Endothelial cell of umbilical vein (primary cell): Measurements from ENCODE around the gene DCC. TPM values are rescaled to one million over a fixed set of nuclear protein-coding genes. Genes with fewer than 3 reads are reported as not detected.

Source experiments
- BruUV-seq: library from RNA; stranded (reverse); fragments of 400-500 nt; replicated peaks from 2 replicates; lab custom pipeline; 2021; lab: Mats Ljungman, UMichigan
- CTCF ChIA-PET: fragments of 300-600, 350-600 bp; sonication (Branson Sonifier 250); formaldehyde crosslinking; loops from one replicate; lab custom pipeline; 2021; ENCODE audit warnings: antibody characterized with exemption, inconsistent platforms; lab: Charles Lee
- POLR2A ChIA-PET: fragments of 300-600, 350-600 bp; sonication (Branson Sonifier 250); formaldehyde crosslinking; loops from one replicate; lab custom pipeline; 2021; ENCODE audit warnings: antibody characterized with exemption, inconsistent platforms; lab: Charles Lee
- DNase-seq: peaks from one replicate; pipeline ENCODE4 v3.0.0-alpha.2; 2011; ENCODE audit warnings: low read depth, low spot score
- FAIRE-seq: peaks from 2 replicates; lab custom pipeline; 2011; peaks lifted over from hg19 to GRCh38; lab: Jason Lieb, UNC
- H2AFZ ChIP-seq: 2 replicates; pipeline ENCODE4 v1.6.0; 2012; ENCODE audit warnings: low read depth, low read length, control low read depth, inconsistent platforms
- H3K27ac ChIP-seq: 2 replicates; pipeline ENCODE4 v1.5.1; 2011; ENCODE audit warnings: low read depth, mild to moderate bottlenecking, control low read depth, low read length, moderate library complexity; ENCODE audit not compliant: insufficient read depth
- H3K27me3 ChIP-seq, 2 experiments: 2 replicates each; pipeline versions ENCODE4 v1.6.0 to v1.6.1; 2011; ENCODE audit warnings: low read length in 2 of 2, mixed read lengths in 1 of 2; ENCODE audit not compliant: control insufficient read depth in 2 of 2, insufficient read depth in 2 of 2
- H3K36me3 ChIP-seq, 2 experiments: 2 replicates in 1 of 2; 3 replicates in 1 of 2; pipeline ENCODE4 v1.5.1; 2011; ENCODE audit warnings: low read length in 2 of 2, mild to moderate bottlenecking in 1 of 2, moderate library complexity in 1 of 2; ENCODE audit not compliant: control insufficient read depth in 2 of 2, insufficient read depth in 2 of 2; ENCODE audit errors: extremely low read depth in 1 of 2
- H3K4me1 ChIP-seq: 3 replicates; pipeline ENCODE4 v1.5.1; 2011; ENCODE audit warnings: mild to moderate bottlenecking, low read length; ENCODE audit not compliant: control insufficient read depth, insufficient read depth; ENCODE audit errors: extremely low read depth
- H3K4me2 ChIP-seq: 2 replicates; pipeline ENCODE4 v1.6.1; 2011; ENCODE audit warnings: low read length, control low read depth, mixed read lengths; ENCODE audit not compliant: insufficient read depth
- H3K4me3 ChIP-seq, 3 experiments: fragments of 200-600 bp in 1 of 3; sonication (generic), shearing (Covaris generic) in 1 of 3; replicated peaks in 1 of 3; 2 replicates each; pipeline ENCODE4 v1.5.1; 2011 to 2016; ENCODE audit warnings: control low read depth in 3 of 3, low read length in 3 of 3, mild to moderate bottlenecking in 2 of 3, inconsistent platforms in 1 of 3, low read depth in 1 of 3, moderate library complexity in 1 of 3; ENCODE audit not compliant: insufficient read depth in 1 of 3
- H3K79me2 ChIP-seq: 2 replicates; pipeline ENCODE4 v1.6.0; 2012; ENCODE audit warnings: low read length, inconsistent platforms; ENCODE audit not compliant: control insufficient read depth, insufficient read depth
- H3K9ac ChIP-seq: replicated peaks from 2 replicates; pipeline ENCODE3; 2011; ENCODE audit warnings: low read length, control low read depth; ENCODE audit not compliant: insufficient read depth; ENCODE audit errors: extremely low read depth
- H3K9me1 ChIP-seq: replicated peaks from 3 replicates; pipeline ENCODE4 v1.6.0; 2011; ENCODE audit warnings: mild to moderate bottlenecking, low read length; ENCODE audit not compliant: control insufficient read depth, insufficient read depth; ENCODE audit errors: extremely low read depth
- H3K9me3 ChIP-seq: replicated peaks from 2 replicates; pipeline ENCODE4 v1.5.1; 2012; ENCODE audit warnings: low read length, inconsistent platforms; ENCODE audit not compliant: control insufficient read depth, insufficient read depth
- H4K20me1 ChIP-seq: replicated peaks from 2 replicates; pipeline ENCODE3; 2011; ENCODE audit warnings: mild to moderate bottlenecking, low read length; ENCODE audit not compliant: control insufficient read depth, insufficient read depth; ENCODE audit errors: extremely low read depth
- EZH2 ChIP-seq: IDR thresholded peaks from 2 replicates; pipeline ENCODE4 v1.6.1; 2012; ENCODE audit warnings: borderline replicate concordance, low read depth, mild to moderate bottlenecking, moderate library complexity, low read length, inconsistent platforms; ENCODE audit not compliant: severe bottlenecking
- FOS ChIP-seq: IDR thresholded peaks from 2 replicates; pipeline ENCODE4 v1.6.1; 2011; ENCODE audit warnings: mild to moderate bottlenecking, low read length, moderate library complexity, borderline replicate concordance; ENCODE audit not compliant: insufficient read depth
- GATA2 ChIP-seq: IDR thresholded peaks from 2 replicates; pipeline ENCODE4 v1.7.0; 2011; ENCODE audit warnings: low read depth, mild to moderate bottlenecking, moderate library complexity, mixed read lengths, low read length; ENCODE audit not compliant: insufficient read length, insufficient read depth
- JUN ChIP-seq: IDR thresholded peaks from 2 replicates; pipeline ENCODE4 v1.6.1; 2011; ENCODE audit warnings: borderline replicate concordance, low read depth; ENCODE audit not compliant: insufficient read length, insufficient read depth
- MYC ChIP-seq: IDR thresholded peaks from one replicate; pipeline ENCODE4 v1.6.1; 2011; ENCODE audit warnings: mild to moderate bottlenecking, low read depth, low read length
- POLR2A ChIP-seq: IDR thresholded peaks from 2 replicates; pipeline ENCODE4 v1.6.1; 2012; ENCODE audit warnings: low read depth, mild to moderate bottlenecking, control low read depth, low read length
- POLR2AphosphoS5 ChIP-seq: IDR thresholded peaks from 2 replicates; pipeline ENCODE4 v1.6.1; 2012; ENCODE audit warnings: low read depth, mild to moderate bottlenecking, control low read depth, low read length, moderate library complexity; ENCODE audit not compliant: insufficient read depth
- dilution Hi-C: fragments of 300-500 bp; cut with MboI; formaldehyde crosslinking; loops from one replicate; pipeline ENCODE4 v1.15.0; 2019; ENCODE audit warnings: low sequenced_read_pairs; ENCODE audit not compliant: extremely low pct_ligation_motif_present
- intact Hi-C: fragments of 100-400 bp; cut with micrococcal nuclease; formaldehyde crosslinking; loops from one replicate; pipeline ENCODE4 v1.10.0; 2022
- polyA plus RNA-seq, 4 experiments: library from polyadenylated mRNA; depleted of rRNA in 3 of 4; stranded (reverse) in 3 of 4; unstranded in 1 of 4; fragments of >200 nt; gene quantifications; 2 replicates each; pipeline versions ENCODE4 v1.2.1 to v1.2.3, GENCODE V29; 2011 to 2012; ENCODE audit warnings: missing spikeins in 1 of 4
- total RNA-seq: library from RNA; stranded (reverse); gene quantifications from 2 replicates; pipeline ENCODE4 v1.2.3, GENCODE V29; 2021
- TF ChIP-seq, protein P1 (sequence below): IDR thresholded peaks from 2 replicates; pipeline ENCODE4 v1.6.1; 2011; ENCODE audit not compliant: insufficient read depth, insufficient read length
- TF ChIP-seq, protein P2 (sequence below), 2 donors: IDR thresholded peaks; 1 replicate in 1 of 2; 2 replicates in 1 of 2; pipeline ENCODE4 v1.5.1; 2011; ENCODE audit warnings: low read length in 2 of 2, mild to moderate bottlenecking in 2 of 2, moderate library complexity in 2 of 2, control low read depth in 1 of 2, inconsistent platforms in 1 of 2, low read depth in 1 of 2; ENCODE audit not compliant: insufficient read depth in 1 of 2; ENCODE audit errors: extremely low read depth in 1 of 2

The DCC gene
- total and polyA plus RNA-seq, 2 donors (not counting 3 experiments of a cell fraction or from before 2014, with no cell fraction given): not detected

- Histone ChIP-seq H2AFZ (no peak overlapping the region), H3K36me3 (no peaks in the 10 kb centered on the region), H4K20me1 (no peaks in the 10 kb centered on the region), H3K4me2 (no peak overlapping the region), H3K79me2 (no peaks in the 10 kb centered on the region), H3K4me3 (no peak overlapping the region), H3K9me1 (no peaks in the 10 kb centered on the region), H3K9me3 (peaks cover 4% of the 10 kb centered on the region), H3K27me3 (no peaks in the 10 kb centered on the region), H3K9ac (no peak overlapping the region), H3K27ac (no peak overlapping the region), H3K4me1 (no peaks in the 10 kb centered on the region)
- ChIA-PET CTCF (no interaction called here), POLR2A (no interaction called here)
- dilution Hi-C loops: no loop called here
- no TSS peak for BruUV-seq
- intact Hi-C loops: no loop called here
- no peak for DNase-seq
- TF ChIP-seq FOS (no peak), MYC (no peak), GATA2 (no peak), POLR2A (no peak), POLR2AphosphoS5 (no peak), JUN (no peak), EZH2 (no peak)
- TF ChIP-seq, protein P1, sequence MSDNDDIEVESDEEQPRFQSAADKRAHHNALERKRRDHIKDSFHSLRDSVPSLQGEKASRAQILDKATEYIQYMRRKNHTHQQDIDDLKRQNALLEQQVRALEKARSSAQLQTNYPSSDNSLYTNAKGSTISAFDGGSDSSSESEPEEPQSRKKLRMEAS: no peak
- TF ChIP-seq, protein P2, sequence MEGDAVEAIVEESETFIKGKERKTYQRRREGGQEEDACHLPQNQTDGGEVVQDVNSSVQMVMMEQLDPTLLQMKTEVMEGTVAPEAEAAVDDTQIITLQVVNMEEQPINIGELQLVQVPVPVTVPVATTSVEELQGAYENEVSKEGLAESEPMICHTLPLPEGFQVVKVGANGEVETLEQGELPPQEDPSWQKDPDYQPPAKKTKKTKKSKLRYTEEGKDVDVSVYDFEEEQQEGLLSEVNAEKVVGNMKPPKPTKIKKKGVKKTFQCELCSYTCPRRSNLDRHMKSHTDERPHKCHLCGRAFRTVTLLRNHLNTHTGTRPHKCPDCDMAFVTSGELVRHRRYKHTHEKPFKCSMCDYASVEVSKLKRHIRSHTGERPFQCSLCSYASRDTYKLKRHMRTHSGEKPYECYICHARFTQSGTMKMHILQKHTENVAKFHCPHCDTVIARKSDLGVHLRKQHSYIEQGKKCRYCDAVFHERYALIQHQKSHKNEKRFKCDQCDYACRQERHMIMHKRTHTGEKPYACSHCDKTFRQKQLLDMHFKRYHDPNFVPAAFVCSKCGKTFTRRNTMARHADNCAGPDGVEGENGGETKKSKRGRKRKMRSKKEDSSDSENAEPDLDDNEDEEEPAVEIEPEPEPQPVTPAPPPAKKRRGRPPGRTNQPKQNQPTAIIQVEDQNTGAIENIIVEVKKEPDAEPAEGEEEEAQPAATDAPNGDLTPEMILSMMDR (IDR thresholded peaks at IDR 0.05; ENCODE audit: extremely low read depth in 1 of 2, insufficient read depth in 1 of 2, low read depth in 1 of 2, low read length in 2 of 2): no peak
- no peak for FAIRE-seq
Measured at GRCh38 chr18:53219853-53220252, 879.9 kb downstream of the DCC start.
